ENCODE measurements around the gene REX1BD.
A peak's percentile ranks its signal among the peaks of the same experiment; 100 is the strongest.
"Not testable (repeated sequence)": the region's sequence is repeated elsewhere in the genome, so short reads cannot be mapped to it uniquely, and the experiment has no call there.

Gene REX1BD

DNA sequence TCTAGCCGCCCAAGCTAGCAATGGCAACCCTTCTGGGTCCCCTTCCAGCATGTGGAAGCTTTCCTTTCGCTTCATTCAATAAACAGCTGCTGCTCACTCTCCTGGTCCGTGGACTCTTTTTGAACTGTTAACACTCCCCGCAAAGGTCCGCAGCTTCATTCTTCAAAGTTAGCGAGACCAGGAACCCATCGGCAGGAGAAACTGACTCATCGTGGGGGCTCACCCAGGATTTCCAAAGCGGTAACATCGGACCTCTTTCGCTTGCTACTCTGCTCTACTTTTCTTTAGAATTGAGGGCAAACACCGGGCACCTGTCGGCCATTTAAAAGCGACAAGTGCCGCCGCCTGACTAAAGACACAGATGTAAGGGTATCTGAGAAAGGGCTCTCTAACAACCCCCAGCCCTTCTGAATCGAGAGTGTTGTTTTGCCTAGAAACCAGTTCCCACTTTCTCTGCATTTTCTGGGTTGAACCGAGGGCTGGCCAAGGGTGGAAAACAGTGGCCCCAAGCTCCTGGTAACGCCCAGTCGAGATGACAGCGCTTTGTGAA, 11.2 kb upstream of the REX1BD start:
- DNase-seq (ENCODE audit: low spot score), result no peak

DNA sequence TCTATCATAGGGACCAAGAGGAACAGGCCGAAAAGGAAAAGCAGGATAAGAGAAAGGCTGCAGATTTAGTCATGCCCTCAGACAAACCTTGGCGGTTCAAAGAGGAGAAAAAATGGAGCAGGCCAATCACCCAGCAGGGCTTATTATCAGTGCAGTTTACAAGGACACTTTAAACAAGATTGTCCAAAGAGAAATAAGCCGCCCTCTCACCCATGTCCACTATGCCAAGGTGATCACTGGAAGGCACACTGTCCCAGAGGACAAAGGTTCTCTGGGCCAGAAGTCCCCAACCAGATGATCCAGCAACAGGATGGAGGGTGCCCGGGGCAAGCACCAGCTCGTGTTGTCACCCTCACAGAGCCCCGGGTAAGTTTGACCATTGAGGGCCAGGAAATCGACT, 8.3 kb upstream of the REX1BD start:
- no peak for DNase-seq (ENCODE audit: low spot score)

DNA sequence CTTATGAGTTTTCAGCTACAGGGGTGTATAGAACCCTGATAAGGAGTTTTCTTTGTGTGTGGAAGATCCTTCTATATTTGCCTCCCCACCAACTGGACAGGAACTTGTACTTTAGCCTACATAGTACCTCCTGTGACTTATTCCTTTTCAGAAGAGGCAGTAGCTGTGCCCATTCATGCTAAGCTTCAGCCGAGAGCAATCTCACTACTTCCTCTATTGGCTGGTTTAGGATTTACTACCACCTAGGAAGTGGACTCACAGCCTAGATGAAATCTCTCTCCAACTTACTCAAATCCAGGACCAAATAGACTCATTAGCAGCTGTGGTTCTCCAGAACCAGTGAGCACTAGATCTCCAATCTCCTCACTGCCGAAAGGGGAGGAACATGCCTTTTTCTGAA, 2.3 kb upstream of the REX1BD start:
- no peak for DNase-seq (ENCODE audit: low spot score)

DNA sequence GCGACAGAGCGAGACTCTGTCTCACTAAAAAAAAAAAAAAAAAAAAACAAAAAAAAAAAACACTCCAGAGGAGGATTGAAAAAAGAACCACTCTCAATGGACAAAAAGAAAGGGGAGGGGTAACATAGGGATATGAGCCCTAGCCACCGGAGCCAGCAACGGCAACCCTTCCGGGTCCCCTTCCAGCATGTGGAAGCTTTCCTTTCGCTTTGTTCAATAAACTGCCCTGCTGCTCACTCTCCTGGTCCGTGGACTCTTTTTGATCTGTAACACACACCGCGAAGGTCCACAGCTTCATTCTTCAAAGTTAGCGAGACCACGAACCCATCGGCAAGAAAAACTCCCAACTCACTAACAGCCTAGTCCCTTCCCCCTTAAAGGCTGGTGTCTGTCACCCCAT, 1.0 kb upstream of the REX1BD start:
- no peak for DNase-seq (ENCODE audit: low spot score)

DNA sequence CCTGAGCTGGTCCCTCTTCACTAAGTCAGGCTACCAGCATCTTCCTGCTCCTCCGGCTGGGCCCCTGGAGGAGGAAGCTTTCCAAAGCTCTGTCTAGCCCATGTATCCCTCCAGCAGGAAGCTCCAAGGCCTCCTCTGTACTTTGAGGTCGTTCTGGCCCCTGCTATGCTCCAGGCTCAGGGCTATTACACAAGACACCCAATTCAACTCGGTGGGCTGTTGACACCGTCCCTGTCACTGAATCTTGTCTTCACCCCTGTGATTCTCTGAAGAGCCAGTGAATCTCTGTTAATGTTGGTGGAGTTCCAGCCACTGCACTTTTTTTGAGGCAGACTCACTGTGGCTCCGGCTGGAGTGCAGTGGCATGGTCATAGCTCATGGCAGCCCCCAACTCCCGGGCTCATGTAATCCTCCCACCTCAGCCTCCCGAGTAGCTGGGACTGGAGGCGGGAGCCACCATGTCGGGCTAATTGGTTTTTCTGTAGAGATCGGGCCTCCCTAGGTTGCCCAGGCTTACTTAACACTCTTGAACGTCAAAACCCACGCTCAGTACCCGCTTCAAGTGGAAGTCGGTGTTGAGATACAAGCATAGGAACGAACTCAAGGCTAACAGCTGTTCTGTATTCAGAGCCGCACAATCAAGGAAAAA, 512 bp upstream of the REX1BD start:
- no peak for DNase-seq (ENCODE audit: low spot score)

DNA sequence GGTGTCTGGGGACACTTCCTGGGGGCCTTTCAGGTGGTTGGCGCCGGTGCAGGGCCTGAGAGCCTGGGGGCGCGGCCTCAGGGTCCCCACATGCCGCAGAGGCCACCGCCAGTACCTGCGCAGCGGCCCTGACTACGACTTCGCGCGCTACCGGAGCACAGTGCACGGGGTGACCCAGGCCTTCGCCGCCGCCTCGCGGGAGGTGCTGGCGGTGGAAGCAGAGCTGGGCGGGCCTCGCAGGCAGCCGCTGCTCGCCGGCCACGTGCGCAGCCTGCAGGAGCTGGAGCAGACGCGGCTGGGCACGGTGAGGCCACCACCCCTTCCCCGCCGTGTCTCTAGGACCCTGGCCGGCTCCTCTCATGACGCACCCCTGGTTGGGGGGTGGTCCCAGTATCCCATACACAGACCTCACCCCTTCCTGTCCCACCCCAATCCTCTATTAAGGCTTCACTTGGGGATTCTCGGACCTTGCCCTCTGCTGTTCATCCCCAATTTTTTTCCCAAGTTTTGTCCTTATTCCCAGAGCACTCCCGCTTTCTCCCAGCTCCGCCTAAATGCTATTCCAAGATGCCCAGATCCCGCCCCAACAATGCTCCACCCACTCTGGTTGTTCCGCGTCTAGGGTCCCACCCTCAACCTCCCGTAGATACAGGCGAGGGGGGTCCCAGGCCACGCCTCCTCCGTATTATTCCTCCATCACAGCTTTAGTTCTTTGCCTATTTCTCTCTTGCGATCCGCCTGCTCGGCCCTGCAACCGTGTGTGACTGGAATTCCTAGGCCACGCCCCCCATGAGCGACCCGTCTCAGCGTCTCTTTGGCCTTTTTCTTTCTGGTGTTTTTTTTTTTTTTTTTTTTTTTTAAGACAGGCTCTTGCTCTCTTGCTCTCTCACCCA, 1.0 kb downstream of the REX1BD start:
- DNase-seq (ENCODE audit: low spot score), result peak; percentile 82

DNA sequence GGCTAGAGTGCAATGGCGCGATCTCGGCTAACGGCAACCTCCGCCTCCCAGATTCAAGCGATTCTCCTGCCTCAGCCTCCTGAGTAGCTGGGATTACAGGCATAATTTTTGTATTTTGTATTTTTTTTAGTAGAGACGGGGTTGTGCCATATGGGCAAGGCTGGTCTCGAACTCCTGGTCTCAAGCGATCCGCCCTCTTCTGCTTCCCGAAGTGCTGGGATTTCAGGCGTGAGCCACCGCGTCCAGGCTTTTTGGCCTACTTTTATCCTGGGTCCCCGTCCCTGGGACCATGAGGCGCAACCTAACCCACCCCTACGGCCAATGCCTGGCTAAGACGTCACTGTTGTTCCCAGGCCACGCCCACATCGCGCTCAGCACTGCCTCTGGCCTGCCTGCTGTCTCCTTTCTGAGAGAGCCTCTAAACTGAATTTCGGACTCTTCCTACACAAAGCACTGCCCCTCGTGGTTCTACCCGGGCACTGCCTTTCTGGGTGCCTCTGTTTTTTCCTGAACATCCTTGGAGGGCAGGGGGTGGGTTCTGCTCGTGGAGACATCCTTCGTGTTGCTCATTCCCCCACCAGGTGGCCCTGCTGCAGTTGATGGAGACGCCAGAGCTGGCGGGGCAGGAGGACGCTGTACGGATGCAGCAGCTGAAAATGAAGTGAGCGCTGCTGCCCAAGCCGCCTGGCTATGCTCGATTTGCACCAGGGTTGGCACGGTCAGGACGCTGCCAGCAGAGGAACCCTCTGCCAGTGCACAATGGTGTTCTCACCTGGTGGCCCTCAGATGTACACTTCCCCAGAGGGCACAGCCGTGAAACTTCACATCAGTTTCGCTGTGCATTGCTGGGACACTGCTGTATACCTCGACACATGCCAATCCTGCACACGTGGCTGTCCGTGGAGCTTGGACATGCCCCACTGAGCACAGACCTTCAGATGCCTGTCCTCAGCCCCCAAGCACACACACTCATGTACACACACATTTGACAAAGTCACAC, 2.0 kb downstream of the REX1BD start:
- DNase-seq (ENCODE audit: low spot score), result no peak

DNA sequence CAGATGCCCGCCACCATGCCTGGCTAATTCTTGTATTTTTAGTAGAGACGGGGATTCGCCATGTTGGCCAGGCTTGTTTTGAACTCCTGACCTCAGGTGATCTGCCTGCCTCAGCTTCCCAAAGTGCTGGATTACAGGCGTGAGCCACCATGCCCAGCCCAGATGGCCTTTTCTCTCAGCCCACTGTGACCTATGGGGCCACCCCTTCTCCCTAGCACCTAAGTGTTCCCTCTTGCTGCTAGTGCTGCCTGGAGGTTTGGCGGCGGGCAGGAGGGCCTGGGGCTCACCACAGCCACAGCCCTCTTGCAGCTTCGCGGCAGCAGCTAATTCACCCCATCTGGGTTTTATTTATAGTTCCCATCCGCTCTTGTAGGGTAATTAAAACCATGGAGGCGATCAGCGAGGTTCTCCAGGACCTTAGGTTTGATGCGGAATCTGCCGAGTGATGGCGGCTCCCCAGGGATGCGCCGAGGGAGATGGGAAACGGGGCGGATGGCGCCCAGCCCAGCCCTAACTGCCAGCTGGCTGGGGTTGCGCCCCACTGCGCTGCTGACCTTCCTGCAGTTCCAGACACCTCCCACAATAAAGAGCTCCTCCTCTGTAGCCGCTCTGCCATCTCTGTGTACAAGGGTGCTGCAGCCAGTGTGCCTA, 3.3 kb downstream of the REX1BD start:
- DNase-seq (ENCODE audit: low spot score), result no peak

DNA sequence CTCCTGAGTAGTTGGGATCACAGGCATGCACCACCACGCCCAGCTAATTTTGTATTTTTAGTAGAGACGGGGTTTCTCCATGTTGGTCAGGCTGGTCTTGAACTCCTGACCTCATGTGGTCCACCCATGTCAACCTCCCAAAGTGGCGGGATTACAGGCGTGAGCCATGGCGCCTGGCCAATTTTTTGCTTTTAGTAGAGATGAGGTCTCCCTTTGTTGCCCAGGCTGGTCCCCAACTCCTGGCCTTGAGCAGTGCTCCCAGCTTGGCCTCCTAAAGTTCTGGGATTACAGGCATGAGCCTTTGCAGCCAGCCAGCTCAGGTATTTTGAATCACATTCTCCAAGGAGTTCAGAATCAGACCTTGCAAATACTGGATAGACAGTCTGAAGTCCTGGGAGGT, 4.1 kb downstream of the REX1BD start:
- DNase-seq (ENCODE audit: low spot score), result not testable (repeated sequence)

DNA sequence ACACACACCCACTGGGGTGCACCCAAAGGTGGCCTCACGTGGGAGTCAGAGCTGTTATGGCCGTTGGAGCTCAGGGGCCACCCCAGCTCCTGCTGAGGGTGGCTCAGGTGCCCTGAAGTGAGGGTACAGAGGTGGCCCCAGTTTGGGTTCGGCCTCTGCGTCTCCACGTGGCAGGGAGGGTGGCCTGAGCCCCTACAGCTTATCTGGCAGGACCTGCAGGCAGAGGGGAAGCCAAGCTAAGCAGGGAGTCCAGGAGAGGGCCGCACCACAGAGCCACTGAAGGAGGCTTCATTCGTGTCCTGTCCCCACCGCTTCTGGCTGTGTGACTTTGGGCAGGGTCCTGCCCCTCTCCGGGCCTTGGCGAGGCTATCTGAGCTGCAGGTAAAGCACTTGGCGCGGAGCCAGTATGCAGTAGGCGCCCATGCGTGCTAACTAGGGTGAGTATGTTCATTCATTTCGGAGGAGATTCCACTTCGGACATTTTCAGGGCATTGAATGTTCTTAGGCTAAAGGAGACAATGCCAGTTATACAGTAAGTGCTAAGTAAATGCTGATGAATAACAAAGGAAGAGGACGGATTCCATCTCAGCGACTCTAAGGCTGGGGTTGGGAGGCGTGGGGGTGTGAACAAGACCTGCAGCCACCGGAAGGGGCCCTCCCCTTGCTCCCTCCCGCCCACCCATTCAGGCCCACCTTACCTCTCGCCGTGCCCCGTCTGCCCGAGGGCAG, 4.9 kb downstream of the REX1BD start:
- DNase-seq (ENCODE audit: low spot score), result no peak

DNA sequence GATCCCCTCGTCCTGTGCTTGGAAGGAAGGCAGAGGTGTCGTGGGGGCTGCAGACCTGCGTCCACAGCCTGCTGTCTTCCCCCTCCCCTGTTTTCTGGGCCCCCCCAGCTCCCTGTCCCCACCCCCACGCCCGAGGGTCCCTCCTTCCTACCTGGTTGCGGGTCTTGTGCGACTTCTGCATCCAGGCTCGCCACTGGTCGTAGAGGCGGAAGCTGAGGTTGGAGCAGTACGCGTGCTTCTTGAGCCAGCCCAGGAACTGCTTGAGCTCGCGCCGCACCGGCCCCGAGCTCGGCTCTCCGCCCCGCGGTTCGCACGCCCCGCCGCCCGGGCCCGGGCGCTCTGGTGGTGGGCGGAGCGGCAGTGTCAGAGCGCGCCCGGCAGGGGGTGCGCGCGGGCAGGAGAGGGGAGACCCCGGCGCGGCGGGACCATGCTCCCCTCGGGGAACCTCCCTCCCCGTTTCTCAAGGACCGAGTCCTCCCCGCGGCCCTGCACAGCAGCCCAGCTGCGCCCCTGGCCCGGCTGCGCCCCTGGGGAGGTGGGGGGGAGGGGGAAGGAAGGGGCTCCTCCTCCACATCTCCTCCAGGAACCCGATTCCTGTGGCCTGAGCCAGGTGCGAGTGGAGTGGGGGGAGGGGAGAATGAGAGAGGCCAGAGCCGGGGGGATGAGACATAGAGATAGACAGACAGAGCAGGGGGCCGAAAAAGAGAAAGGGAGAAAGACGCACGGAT, 5.7 kb downstream of the REX1BD start:
- DNase-seq (ENCODE audit: low spot score), result peak; percentile 95

DNA sequence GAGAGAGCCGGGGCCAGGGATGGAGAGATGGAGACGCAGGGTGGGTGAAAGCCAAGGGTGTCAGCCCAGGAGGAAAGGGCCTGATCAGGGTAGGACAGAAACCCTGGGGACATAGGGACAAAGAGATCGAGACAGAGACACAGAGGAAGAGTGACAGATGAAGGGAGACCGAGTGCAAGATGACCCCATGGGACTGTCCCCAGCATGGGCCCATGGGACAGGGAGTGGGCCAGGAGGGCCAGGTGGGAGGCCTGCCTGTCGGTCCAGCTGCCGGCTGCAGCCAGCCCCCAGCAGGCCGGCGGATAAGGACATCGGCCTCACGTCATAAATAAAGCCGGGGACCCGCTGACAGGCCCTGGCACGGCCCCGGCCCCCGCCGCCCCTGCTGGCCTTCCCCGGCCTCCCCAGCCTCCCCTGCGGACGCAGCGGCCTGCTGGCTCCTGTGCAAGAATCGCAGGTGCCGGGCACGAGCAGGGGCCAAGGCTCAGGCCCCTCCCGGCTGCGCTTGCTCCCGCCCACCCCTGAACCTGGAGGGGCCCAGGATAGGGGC, 6.3 kb downstream of the REX1BD start:
- DNase-seq (ENCODE audit: low spot score), result no peak

DNA sequence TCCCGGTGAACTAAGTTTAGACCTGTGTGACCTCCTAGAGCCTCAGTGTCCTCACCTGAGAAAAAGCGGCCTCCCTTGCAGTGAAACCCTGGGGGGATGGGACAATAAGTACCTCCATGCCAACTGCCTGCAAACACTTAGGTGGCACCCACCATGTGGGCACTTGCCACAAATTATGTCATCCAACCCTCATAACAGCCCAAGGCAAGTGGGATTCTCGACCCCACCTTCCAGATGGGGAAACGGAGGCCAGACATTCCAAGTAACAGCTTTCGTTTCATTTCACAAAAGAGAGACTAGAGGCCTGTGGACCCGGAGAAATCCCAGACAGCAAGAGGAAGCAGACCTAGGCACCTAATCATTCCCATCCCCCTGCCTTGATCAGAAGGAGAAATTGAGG, 6.9 kb downstream of the REX1BD start:
- no peak for DNase-seq (ENCODE audit: low spot score)

DNA sequence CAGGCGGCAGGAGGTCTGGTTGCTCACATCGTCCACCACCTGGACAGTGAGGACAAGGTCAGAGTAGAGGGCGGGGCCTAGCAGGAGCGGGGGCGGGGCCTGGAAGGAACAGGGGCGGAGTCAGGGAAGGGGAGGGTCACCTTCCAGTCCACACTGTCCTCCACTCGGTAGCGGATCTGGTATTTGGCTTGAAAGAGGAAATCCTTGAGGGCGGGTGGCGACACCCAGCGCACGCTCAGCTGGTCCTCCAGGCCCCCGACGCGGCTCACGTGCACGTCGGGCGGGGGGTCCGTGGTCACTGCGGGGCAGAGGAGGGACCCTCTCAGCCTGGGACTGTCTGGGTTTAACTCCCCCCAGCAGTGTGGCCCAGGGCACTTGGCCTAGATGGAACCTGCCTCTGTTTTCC, 8.2 kb downstream of the REX1BD start:
- no peak for DNase-seq (ENCODE audit: low spot score)

DNA sequence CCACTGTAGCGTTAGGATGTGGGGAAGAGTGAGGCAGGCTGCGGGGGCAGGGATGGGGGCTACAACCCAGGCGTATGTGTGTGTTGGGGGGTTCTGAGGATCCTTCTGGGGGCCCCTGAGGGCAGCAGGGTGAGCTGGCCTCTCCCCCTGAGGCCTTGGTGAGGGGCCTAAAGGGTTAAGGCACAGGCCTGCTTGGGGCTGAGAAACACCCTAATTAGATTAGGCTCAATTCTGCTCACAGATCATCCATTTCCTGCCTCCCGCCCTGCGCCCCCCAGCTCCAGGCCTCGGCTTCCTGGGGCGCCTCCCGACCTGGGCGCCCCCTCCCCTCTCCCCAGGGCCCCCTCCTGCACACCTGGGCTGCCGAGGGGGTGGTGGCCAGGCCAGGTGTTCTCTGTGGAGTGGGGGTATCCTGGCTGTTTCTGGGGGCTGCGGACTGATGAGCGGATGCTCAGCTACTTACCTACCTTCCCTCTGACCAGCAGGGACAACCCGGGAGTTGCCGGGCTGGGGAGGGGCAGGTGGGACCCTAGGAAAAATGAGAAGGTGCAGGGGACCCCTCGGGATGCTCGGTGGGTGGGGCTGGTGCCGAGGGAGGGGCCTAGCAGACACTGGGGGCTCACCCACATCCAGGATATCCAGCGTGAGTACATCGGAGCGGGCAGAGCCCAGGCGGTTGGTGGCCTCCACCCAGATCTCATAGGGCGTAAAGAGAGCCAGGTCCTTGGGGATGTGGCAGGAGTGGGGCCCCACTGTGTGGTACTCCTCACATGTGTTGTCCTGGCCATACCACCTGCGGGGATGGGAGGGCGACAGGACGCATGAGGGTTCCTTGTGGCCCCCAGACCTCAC, 9.4 kb downstream of the REX1BD start:
- DNase-seq (ENCODE audit: low spot score), result no peak

DNA sequence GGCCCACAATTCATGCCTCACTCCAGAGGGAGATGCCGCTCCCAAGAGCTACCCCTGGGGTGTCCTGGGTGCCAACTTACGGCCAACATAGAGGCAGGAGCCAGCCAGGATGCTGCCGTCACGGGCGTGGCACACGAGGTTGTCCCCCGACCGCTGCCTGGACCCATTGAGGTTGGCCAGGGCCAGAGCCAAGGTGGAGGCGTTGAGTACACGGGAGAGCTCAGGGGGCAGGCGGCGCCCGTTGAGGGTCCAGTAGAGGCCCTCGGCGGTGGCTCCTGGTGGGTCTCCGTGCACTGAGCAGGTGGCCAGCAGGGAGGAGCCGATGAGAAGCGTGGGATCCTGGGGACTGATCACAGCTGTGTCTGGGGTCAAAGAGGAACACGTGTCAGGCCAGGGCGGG, 10.9 kb downstream of the REX1BD start:
- no peak for DNase-seq (ENCODE audit: low spot score)

DNA sequence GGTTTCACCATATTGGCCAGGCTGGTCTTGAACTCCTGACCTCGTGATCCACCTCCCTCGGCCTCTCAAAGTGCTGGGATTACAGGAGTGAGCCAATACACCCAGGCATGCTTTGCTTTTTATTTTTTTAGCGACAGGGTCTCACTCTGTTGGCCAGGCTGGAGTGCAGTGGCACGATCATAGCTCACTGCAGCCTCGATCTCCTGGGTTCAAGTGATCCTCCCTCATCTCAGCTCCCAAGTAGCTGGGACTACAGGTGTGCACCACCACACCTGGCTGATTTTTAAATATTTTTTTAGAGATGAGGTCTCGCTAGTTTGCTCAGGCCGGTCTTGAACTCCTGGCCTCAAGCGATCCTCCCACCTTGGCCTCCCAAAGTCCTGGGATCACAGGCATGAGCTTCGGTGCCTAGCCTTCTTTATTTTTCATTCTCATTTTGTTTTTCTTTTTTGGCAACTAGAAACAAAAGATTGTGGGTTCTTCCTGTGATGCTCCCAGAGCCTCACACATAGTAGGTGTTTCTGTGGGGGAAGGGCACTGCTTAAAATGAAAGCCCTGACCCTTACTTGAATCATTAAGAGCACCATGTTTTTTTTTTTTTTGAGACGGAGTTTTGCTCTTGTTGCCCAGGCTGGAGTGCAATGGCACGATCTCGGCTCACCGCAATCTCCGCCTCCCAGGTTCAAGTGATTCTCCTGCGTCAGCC, 12.2 kb downstream of the REX1BD start:
- DNase-seq (ENCODE audit: low spot score), result not testable (repeated sequence)

DNA sequence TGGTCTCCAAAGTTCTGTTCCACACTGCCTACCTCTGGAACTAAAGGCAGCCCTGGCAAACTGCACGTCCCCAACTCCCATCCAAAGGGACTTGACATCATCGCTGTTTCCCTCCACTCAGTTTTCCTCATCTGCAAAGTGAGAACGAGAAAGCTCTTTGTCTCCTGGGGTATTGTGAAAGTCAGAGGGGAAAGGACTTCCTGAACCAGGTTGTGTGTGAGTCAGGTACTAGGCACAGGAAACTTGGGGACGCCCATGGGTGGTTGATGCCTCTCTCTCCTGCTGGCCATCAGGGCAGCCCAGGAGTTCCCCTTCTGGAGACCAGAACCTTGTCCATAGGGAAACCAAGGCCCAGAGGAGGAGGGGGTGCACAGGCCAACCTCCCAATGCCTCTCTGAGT, 13.3 kb downstream of the REX1BD start:
- DNase-seq (ENCODE audit: low spot score), result no peak

Data from AG20443 (cell line).